Frontal cortex (tissue), 4 donors: ENCODE data around the gene MTARC2. TPM values are rescaled to one million over a fixed set of nuclear protein-coding genes. Genes with fewer than 3 reads are reported as not detected.
"Not testable (repeated sequence)": the region's sequence is repeated elsewhere in the genome, so short reads cannot be mapped to it uniquely, and the experiment has no call there.

ENCODE experiments used
- DNase-seq, 2 donors: peaks; one replicate each; pipeline ENCODE4 v3.0.0; 2012; ENCODE audit warnings: low spot score in 2 of 2
- FAIRE-seq: peaks from 2 replicates; lab custom pipeline; 2012; peaks lifted over from hg19 to GRCh38; lab: Jason Lieb, UNC
- total RNA-seq: library from RNA; depleted of rRNA; stranded (reverse); fragments of >200 nt; gene quantifications from one replicate; pipeline ENCODE4 v1.2.3, GENCODE V29; 2014
- donor health status: control.
- donor health status: control.
- donor health status: control.

MTARC2 gene
- total RNA-seq, 1 donor from 2014 or later = 7.3 TPM

GRCh38 chr1:220727519-220727918 is 20.6 kb upstream of the MTARC2 start:
- DNase-seq = no peak
- no peak for FAIRE-seq

- FAIRE-seq = no peak
- DNase-seq = no peak
Measured at GRCh38 chr1:220730486-220730885, 17.6 kb upstream of the MTARC2 start.

- FAIRE-seq = no peak
- DNase-seq = no peak
Measured at GRCh38 chr1:220732137-220732536, 16.0 kb upstream of the MTARC2 start.

DNA sequence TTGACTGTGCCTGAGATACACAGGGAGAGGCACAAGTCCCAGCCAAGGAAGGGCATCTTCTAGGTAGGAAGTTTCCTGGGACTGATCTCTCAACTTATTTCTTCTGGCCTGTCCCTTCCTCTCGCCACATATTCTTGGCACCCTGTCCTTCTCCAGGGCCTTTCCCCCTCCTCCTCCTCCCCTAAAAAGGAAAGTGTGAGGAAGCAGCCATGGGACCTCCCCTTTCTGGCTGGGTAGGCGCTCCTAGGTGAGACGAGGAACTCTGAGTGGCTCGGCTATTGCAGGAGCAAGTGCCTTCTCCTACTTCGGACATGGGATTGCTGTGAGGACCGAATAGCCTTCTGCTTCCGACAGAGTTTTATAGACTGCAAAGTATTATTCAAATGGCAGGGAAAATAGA is 15.5 kb upstream of the MTARC2 start:
- no peak for FAIRE-seq
- no peak for DNase-seq

DNA sequence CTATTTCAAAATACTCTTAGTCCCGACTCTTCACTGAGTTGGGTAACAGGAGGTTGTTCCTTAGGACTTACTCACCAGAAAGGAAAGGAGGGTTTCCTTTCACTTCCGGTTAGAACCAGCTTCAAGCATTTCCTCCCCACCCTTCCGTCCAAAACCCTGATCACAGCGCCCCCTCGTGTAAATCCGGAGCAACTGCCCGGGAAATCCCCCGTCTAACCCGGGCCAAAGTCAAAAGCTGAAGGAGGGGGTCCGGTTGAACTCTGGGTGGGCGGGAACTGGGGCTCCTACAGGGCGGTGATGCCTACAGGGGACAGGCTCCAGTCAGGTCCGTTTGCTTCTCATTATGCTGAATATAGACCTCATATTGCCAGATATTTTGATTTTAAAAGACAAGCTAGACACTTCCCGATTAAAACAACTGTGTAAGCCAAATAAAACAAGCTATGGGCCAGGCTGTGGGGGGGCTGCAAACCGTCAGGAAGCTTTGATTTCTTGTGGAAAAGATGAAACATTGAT is 15.0 kb upstream of the MTARC2 start:
- no peak for FAIRE-seq
- DNase-seq = peak in 1 of 2 donors; percentile 64

DNA sequence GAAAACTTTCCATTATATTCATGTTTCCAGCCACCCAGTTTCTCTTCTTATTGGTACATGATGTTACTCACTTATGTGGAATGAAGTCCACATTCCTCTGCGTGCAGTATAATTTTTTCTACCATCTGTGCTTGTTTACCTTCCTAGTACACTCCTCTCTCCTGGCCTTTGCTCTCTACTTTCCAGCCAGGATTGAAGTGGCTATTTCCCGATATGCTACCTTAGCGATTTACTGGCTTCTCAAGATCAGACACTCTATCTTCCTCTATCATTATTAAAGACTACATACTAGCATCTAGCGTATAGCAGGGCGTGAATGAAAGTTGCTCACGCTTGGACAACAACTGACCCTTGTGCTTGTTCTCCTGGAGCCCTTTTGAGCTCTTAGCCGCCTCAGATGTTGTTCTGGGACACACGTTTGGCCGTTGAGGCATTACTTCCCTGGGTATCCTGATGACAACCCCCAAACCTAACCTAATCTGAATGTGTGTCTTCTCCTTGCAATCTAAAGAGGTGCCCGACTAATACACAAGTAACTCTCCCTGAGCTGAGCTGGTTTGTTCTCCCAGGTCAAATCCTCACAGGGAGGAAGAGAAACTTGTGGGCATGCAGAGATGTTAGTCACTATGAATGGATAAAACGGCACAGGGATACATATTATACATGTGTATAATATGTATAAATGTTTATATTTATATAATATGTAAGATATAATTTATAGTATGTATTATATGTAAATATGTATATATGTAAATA is 13.4 kb upstream of the MTARC2 start:
- FAIRE-seq = no peak
- no peak for DNase-seq

DNA sequence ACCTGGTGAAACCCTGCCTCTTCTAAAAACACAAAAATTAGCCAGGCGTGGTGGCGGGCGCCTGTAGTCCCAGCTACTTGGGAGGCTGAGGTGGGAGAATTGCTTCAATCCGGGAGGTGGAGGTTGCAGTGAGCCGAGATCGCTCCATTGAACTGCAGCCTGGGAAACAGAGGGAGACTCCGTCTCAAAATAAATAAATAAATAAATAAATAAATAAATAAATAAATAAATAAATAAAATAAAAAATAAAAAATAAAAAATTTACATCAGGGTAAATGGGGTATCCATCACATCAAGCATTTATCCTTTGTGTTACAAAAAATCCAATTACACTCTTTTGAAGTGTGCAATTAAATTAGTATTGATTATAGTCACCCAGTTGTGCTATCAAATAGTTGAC is 11.8 kb upstream of the MTARC2 start:
- not testable (repeated sequence) for DNase-seq, FAIRE-seq

DNA sequence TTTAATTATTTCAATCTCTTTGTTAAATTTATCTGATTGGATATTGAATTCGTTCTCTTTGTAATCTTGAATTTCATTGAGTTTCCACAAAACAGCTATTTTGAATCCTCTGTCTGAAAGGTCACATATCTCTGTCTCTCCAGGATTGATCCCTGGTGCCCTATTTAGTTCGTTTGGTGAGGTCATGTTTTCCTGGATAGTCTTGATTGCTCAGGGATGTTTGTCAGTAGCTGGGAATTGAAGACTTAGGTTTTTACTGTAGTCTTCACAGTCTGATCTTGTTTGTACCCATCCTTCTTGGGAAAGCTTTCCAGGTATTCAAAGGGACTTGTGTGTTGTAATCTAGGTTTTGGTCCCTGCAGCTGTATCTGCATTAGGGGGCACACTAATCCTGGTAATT is 6.8 kb upstream of the MTARC2 start:
- DNase-seq (no peak), FAIRE-seq (no peak)

DNA sequence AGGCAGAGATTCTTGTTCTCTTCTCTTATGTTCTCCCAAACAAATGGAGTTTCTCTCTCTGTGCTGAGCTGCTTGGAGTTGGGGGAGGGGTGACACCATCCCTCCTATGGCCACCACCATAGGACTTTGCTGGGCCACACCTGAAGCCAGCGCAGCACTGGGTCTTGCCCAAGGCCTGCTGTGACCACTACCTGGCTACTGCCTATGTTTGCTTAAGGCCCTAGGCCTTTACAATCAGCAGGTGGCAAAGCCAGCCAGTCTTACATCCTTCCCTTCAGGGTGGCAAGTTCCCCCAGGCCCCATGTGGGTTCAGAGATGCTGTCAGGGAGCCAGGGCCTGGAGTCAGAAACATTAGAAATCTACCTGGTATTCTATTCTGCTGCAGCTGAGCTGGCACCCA is 6.3 kb upstream of the MTARC2 start:
- FAIRE-seq (no peak), DNase-seq (no peak)

DNA sequence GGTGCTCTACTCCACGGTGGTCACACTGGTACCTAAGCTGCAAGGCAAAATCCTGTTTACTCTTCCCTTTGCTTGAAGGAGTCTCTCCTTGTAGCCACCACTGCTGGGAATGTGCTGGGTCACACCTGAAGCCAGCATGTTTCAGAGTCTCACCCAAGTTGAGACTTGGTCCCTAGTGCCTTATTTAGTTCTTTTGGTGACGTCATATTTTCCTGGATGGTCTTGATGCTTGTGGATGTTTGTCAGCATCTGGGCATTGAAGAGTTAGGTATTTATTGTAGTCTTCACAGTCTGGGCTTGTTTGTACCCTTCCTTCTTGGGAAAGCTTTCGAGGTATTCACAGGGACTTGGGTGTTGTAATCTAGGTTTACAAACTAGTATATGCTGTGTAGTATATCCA is 5.6 kb upstream of the MTARC2 start:
- DNase-seq (no peak), FAIRE-seq (no peak)

GRCh38 chr1:220746851-220747250 is 1.3 kb upstream of the MTARC2 start:
- no peak for DNase-seq
- no peak for FAIRE-seq

DNA sequence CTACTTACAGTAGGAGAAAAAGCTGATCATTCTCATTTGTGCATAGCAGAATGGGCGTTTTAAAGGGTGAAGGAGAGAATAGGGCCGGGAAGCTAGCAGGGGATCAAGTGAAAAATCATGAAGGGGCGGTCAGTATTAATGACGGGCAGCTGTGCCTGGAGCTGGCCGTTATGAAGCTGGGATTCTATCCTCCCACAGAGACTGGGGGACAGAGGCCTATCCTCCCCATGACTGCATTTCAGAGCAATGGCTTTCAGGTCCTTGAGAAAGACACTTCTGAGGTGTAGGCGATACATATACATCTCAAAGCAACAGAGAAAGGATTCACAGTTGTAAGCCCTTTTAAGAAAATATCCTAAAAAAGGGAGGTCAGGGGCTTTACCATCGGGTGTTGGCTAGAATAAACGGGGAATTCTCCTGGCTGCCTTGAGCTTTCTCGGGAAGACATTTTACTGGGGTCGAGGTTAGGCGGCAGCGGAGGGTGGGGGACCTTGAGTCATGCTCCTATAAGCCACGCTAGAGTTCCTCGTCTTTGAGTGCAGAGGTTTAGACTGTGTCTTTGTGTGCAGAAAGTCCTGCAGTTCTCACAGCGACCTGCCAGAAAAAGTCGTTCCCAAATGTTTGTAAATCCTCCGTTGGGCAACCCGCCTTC is 559 bp upstream of the MTARC2 start:
- no peak for FAIRE-seq
- DNase-seq = no peak

DNA sequence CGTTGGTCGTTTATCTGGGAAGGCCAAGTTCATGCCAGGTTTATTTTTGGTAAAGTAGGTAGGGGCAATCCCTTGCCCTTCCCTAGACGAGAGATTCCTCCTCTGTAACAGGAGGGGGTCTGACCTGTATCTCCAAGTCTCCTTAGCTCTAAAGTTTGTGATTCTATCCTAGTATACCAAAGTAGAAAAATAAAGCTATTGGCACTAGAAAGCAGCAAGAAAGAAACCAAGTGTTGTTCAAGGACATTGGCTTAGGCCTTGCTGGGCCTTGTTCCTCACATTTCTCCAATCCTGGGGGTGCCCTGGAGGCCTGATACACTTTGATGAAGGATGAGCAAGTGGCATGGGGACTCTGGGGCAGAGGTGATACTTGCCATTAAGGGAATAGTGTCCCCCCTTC is 814 bp downstream of the MTARC2 start:
- DNase-seq (no peak), FAIRE-seq (no peak)

GRCh38 chr1:220750131-220750515 is 2.0 kb downstream of the MTARC2 start:
- FAIRE-seq (no peak), DNase-seq (no peak)

DNA sequence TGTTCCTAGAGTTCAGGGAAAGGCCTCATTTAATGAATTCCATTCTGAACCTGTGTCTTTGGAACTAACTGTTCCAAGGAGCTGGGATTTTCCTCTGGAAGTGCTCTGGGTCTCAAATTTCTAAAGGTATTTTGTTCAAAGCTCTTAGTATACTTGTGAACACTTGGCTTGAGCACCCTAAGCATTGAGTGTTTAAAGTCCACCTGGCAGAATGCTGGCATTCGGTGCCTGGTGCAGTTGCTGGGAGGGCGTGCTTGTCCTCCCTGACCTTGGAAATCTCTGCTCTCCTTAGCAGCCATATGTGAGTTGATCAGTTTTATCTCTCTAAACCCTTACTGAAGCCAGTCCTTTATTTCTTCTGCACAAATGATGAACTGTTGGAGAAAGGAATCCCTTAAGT is 3.0 kb downstream of the MTARC2 start:
- no peak for DNase-seq
- no peak for FAIRE-seq

GRCh38 chr1:220754212-220754917 is 6.2 kb downstream of the MTARC2 start:
- no peak for DNase-seq
- FAIRE-seq = no peak

DNA sequence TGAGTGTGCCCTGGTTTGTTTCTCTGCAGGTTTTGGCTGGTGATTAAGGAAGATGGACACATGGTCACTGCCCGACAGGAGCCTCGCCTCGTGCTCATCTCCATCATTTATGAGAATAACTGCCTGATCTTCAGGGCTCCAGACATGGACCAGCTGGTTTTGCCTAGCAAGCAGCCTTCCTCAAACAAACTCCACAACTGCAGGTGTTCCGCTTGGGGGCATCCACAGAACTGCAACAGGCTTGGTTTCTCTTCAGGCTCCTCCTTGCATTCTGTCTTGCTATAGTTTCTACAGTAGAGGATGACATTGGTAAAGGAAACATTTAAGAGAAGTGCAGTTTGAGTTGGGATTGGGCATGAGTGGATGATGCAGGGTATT is 6.8 kb downstream of the MTARC2 start:
- no peak for FAIRE-seq
- DNase-seq = no peak

DNA sequence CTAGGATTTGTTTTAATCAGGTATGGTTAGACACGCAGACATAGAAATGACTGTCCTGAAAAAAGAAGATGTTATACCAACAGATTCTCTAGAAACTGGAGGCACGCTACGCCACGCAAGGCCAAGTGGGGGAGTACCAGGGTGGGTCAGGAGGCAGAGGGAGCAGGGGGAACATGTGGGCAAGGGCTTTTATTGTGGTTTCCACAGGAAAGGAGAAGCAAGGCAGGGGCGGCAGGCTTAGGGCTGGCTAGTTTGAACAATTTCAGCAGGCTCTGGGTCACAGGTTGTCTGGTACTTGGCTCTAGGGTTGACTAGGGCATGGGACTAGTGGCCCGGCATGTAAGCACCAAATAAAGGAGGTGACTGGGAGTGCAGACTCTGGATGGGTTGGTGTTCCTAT is 7.2 kb downstream of the MTARC2 start:
- no peak for FAIRE-seq
- no peak for DNase-seq

DNA sequence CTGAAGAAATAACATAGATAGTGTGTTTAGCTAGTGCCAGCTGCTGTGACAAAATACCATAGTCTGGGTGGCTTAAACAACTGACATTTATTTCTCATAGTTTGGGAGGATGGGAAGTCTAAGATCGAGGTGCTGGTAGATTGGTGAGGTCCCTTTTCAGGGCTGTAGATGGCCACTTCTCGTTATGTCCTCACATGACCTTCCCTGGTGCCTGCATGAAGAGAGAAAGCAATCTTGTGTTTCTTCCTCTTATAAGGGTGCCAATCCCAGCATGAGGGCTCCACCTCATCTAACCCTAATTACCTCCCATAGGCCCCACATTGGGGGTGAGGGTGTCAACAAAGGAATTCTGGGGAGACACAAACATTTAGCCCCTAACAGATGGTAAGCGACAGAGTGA is 9.3 kb downstream of the MTARC2 start:
- DNase-seq (no peak), FAIRE-seq (no peak)

GRCh38 chr1:220759147-220759546 is 11.0 kb downstream of the MTARC2 start:
- DNase-seq = no peak
- FAIRE-seq = no peak
